Activated gamma-delta T cell (primary cell): ENCODE data around the gene MX1.
A peak's percentile ranks its signal among the peaks of the same experiment; 100 is the strongest.
"Not testable (repeated sequence)": the region's sequence is repeated elsewhere in the genome, so short reads cannot be mapped to it uniquely, and the experiment has no call there.

Experiments
- DNase-seq: peaks from one replicate; lab custom pipeline; 2025; lab: John Stamatoyannopoulos, UW

MX1 gene

DNA sequence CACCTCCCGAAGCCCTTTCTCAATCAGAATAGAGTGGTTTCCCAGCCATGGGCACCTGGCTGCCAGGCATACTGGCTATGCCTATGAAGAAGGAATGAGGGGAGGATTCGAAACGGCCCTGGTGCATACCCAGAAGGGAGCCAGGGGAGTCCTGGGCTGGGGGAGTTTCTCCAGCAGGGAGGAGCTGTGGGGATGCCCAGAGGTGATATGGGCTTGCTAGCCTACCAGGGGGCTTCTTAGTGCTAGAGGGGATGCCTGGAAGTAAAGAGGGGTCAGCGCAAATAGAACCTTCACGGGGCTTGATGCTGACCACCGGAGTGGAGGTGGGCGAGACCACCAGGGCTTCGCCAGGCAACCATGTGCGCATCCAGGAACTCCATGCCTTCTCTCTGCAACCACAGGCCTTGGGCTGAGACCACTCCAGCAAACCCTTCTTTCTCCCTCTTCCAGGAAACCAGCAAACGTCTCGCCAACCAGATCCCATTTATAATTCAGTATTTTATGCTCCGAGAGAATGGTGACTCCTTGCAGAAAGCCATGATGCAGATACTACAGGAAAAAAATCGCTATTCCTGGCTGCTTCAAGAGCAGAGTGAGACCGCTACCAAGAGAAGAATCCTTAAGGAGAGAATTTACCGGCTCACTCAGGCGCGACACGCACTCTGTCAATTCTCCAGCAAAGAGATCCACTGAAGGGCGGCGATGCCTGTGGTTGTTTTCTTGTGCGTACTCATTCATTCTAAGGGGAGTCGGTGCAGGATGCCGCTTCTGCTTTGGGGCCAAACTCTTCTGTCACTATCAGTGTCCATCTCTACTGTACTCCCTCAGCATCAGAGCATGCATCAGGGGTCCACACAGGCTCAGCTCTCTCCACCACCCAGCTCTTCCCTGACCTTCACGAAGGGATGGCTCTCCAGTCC, 18.2 kb upstream of the MX1 start:
- DNase-seq: no peak

DNA sequence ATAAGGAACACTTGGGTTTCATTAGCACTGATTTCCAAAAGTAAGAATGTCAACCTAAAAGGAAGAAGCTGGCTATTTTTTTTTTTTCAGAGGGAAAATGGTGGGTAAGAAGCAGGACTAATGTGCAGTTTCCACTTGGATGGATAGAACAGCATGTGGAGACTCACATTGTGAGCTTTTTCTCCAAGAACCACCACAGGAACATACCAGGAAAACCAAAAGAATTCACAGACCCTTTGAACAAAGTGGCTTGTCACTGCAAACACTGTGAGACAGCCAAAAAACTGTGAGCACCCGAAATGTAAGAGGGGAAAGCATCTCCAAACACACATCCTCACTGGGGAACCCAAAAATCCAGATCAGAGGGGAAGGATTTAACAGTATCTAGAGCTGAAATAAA, 15.7 kb upstream of the MX1 start:
- DNase-seq: no peak

GRCh38 chr21:41410767-41411448, 15.1 kb upstream of the MX1 start:
- DNase-seq: no peak

DNA sequence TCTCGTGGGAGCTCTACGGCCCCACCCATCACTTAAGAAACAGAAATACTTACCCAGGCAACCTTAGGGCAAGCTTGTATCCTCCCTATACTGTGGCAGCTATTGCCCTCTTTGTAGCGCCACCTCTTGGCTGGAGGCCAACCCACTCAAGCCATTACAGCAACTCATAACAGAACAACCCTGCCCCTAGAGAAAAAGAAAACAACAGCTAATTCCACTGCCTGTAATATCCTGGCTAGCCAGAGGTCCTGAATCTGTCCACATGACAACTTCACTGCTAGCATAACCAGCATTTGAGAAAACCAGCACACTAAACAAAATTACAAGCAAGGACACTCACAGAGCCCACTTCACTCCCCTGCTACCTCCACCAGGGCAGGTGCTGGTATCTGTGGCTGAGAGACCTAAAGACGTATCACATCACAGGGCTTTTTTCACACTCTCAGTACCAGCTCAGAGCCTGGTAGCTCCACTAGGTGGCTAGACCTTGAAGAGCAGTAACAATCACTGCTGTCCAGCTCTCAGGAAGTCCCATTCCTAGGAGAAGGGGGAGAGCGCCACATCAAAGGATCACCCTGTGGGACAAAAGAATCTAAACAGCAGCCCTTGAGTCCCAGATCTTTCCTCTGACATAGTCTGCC, 14.5 kb upstream of the MX1 start:
- no peak for DNase-seq

DNA sequence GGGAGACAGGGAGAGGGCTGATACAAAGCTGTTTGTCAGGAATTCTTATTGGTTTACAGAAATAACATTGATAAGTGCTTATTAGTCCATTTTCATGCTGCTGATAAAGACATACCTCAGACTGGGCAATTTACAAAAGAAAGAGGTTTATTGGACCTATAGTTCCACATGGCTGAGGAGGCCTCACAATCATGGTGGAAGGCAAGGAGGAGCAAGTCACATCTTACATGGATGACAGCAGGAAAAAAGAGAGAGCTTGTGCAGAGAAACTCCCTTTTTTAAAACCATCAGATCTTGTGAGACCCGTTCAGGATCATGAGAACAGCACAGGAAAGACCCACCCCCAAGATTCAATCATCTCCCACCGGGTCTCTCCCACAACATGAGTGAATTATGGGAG, 8.5 kb upstream of the MX1 start:
- DNase-seq: not testable (repeated sequence)

- DNase-seq: no peak
Observed at GRCh38 chr21:41418393-41418792, 7.6 kb upstream of the MX1 start.

DNA sequence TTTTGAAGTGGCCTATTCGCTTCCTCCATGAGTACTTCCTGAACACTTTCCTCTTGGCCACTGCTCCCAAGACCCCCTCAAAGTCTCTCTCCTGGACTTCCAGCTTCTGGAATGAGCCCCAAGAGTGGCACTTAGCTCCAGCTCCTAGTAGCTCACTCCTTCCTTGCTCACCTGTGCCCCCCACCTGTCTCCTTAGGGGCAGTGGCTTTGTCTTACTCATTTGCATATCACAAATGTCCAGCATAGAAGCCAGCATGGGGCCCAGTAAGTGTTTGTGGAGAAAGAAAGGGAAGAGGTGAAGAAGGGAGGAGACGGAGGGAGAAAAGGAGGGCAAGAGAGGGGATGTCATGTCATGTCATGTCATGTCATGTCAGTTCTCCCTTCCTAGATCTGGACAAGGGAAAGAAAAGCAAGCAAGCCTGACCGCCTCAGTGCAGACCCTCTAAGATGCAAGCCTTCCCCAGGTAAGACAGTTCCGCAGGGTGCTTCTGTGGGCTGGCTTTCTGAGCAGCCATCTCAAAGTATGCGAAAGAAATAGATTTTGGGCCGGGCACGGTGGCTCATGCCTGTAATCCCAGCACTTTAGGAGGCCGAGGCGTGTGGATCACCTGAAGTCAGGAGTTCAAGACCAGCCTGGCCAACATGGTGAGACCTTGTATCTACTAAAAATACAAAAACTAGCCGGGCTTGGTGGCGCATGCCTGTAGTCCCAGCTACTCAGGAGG, 6.9 kb upstream of the MX1 start:
- DNase-seq: no peak

DNA sequence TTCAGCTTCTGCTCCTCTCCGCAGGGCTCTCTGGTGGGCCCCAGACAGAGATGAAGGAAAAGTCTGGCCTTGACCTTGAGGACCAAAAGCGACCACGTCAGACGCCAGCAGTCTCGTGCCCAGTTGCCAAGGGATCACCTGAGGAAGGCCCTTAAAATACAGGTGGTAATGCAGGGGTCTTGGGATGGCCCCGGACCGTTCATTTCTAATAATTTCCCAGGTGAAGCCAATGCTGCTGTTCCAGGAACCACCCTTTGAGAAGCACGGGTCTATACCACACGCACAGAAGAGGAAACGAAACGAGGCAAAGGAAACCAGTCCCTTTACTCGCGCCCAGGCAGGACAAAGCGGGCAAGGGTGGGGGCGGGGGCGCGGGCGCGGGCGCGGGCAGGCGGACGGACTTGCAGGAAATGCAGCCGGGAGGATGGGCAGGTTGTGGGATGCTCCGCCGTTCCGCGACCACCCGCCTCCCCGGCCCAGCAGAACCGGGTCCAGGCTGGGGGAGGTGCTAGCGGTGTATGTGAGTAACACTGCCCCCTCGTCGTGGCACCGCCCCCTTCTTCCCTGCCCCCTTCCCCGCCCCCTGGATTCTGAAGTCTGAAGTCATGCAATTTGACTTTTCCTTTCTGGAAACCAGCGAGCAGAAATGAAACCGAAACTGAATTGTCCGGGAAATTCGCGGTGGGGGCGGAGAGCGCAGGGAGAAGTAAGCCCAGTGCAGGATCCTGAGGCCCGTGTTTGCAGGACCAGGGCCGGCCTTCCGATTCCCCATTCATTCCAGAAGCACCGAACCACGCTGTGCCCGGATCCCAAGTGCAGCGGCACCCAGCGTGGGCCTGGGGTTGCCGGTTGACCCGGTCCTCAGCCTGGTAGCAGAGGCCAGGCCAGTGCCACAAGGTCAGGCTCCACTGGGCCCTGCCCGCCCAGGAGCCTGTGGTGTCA, 5.8 kb upstream of the MX1 start:
- DNase-seq: peak; percentile 20

- DNase-seq: not testable (repeated sequence)
Observed at GRCh38 chr21:41420998-41421397, 5.0 kb upstream of the MX1 start.

DNA sequence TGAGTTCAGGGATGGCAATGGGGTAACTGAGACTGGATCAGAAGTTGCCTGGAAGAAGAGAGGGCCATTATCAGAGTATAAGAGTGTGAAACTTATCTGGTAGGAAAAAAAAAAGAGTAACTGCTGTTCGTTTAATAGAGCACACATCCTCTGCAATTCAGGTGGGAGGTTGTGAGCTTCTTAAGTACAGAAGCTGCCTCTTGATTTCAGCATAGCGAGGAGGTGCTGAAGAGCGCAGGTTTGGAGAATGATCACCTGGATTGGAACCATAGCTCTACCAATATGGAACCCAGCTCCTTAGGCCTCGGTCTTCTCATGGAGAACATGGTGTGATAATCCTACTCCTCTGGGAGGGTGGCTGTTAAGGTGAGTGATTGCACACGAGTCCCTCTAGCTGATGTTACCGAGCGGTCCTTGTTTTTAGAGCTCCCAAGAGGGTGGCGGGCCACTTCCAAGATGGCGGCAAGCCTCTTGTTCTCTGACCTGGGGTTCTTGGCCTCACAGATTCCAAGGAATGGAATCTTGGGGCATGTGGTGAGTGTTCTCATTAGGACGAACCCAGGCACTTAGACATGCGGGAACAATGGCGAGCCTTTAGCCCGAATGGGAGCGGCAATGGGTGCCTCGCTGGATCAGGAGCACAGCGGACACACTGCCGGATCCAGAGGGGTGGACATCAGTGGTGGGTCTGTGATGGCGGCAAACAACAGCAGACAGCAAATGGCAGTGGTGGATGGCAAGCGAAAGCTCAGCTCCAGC, 3.3 kb upstream of the MX1 start:
- no peak for DNase-seq

GRCh38 chr21:41423305-41423636, 2.8 kb upstream of the MX1 start:
- not testable (repeated sequence) for DNase-seq

- no peak for DNase-seq
Observed at GRCh38 chr21:41425588-41425953, 468 bp upstream of the MX1 start.

DNA sequence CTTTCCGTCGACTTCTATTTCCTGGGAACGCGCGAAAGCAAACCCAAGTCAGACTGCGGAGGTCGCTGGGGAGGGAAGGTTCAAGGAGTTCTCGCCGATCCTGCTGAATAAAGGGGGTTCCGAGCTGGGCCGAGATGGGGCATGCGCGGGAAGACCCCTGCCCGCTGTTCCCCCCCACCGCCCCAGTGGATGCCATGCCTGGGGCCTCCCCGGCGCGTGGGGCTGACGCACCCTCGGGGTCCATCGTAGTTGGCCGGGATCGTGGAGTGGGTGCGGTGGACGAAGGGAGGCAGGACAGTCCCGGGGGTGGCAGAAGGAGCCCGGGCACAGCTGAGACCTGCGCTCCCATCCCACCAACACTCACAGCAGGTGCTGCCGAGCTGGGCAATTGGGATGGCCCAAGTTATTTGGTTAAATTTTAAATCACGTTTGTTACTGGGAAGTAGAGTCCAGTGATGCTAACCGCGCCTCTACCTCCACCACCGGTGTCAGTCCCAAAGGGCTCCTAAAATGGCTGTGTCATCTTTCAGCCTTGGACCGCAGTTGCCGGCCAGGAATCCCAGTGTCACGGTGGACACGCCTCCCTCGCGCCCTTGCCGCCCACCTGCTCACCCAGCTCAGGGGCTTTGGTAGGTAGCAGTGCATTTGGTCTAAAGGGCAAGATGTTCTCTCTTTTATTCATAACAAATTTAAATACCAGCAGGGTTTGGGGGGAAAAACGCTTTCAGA, 801 bp downstream of the MX1 start:
- no peak for DNase-seq

GRCh38 chr21:41427556-41427955, 1.5 kb downstream of the MX1 start:
- DNase-seq: no peak

DNA sequence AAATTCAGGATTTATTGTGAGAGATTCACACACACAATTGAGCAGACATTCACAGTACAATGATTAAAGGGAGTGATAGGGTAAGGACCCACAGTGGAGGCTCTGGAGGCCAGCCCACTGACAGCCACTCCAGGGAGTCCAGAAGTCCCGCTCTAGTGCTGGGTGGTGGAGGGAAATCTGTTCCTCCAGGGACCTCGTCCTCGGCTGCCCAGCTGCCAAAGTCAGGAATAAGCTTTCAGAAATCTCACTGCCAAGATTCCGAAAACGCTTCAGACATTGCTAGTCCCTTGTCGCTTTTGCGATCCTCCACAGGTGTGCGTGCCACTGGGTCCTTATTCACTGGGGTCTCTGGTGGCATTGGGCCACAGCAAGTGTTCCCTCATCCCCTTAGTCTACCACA, 2.3 kb downstream of the MX1 start:
- DNase-seq: no peak

DNA sequence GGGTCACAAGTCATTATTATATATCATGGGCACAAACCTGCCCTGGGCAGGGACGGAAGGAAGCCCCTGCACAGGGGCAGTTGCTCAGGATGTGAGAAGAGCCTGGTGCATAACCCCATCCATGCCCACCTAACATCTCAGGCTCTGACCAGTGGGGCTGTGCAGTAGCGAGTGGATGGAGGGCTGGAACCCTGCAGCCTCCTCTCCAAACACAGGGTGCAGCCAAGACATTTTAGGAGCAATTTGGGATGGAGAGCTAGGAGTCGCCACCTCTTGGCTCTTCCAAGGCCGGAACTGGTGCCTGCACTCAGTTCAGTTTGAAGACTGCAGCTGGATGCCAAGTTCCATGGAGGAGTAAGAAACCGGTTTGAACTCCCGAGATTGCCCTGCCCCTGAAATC, 2.8 kb downstream of the MX1 start:
- DNase-seq: no peak

DNA sequence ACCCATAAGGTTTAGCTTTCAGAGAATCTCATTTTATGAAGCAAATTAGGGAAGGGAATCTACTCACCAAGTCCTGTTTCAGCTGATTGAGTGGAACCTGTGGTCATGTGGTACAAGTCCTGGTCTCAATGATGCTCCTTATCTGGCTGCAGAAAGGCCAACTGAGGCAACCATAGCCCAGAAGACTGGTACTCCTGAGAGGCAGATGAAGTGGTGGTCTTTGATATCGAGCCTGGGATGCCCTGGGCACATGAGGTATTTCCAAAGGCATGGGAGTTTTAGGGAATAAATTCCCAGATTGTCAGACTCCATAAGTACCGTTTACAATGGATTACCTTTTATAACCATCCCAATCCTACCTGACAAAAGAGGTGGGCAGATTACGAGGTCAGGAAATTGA, 3.3 kb downstream of the MX1 start:
- no peak for DNase-seq

DNA sequence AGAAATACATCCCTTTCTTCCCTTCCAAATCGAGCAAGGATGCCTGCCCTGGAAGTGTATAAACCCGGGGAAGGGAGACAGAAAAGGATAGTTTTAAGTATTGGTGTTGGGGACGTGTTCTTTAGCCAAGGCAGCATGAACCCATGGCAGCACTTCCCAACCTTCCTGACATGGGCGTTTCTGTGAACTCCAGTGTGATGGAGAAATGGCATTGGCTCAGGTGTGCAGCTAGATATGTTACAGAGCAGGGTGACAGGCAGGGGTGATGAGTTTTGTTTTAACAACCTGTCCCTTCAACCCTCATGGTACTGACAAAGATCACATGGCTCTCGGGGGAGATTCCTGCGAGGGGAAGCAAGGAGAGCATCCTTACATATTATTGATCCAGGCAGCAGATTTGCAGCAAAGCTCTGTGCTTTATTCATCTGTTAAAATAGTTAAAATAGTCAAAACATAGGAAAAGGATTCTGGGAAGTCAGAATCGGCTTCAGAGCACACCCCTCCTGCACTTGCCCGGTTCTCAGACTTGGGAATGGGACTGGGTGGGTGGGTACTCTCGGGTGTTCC, 4.0 kb downstream of the MX1 start:
- DNase-seq: no peak

GRCh38 chr21:41431788-41432548, 5.9 kb downstream of the MX1 start:
- DNase-seq: no peak
